GM10847 (cell line): Measurements from ENCODE around the gene IL4I1.

Experiments
- POLR2A ChIP-seq: IDR thresholded peaks from 2 replicates; pipeline ENCODE4 v1.6.1; 2011; ENCODE audit not compliant: insufficient read length; ENCODE audit errors: extremely low read depth

The IL4I1 gene

DNA sequence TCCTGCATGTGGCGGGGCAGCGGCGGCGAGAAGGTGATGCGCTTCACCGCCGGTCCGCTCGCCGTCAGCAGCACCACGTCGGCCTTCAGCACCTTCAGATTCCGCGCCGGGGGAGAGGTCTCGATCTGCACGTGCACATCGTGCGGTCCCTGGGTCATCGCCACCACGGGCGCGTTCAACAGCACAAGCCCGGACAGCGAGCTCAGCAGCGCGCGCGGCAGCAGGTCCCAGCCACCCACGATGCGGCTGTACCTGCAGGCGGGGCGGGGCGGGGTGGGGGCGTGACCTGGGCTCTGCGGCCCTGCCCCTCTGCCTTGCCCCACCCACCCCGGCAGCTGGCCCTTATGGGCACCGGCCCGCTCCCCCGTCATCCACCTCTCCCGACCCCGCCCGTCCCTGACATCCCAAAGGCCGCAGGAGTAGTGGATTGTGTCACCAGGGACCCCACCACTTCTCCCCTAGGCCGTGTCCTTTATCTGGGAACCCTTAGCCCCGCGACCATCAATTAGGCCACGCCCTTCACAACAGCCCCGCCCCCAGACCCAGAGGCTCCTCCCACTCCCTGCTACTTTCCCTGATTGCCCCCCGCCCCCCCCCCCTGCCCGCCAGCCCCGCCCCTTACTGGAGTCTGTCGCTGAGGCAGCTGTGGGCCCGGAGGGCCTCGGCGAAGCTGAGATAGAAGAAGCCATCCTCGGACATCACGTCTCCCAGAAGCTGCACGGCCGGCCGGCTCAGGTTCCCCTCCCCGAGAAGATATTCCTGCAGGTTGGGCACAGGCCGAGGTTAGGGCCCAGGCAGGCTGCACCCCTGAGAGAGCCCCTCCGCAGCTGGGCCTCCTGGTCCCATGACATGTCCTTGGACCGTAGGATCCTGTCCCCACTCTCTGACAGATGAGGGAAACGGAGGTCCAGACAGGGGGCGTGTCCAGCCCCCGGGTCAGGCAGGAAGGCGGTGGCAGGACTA lies 6.1 kb downstream of the IL4I1 start:
- no peak for TF ChIP-seq POLR2A

DNA sequence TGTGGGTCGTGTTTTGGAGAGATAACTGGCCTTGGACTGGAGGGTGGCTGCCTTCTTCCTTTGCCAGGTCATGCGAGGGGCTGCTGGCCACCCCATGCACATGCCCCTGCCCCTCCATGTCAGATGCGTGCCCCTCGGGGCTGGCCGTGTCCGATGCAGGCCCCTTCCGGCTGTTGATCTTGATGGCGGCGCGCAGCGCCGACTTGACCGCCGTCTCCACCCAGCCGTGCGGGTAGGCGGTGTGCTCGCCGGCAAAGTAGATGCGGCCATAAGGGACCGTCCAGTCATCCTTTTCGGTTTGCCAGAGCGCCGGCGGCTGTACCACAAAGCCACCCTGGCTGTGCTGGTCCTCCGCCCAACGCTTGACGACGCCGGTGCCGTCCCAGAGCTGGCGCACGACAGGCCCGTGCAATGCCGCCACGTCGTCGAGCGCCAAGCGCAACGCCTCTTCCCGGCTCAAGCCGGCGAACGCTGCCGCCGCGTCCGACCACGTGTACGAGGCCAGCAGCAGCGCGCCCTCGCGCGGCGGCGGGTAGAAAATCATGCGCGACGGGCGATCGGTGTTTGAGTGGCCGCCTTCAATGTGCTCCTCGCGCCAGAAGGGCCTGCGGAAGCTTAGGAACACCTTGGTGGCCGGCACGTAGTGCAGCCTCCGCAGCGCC lies 6.9 kb downstream of the IL4I1 start:
- no peak for TF ChIP-seq POLR2A

DNA sequence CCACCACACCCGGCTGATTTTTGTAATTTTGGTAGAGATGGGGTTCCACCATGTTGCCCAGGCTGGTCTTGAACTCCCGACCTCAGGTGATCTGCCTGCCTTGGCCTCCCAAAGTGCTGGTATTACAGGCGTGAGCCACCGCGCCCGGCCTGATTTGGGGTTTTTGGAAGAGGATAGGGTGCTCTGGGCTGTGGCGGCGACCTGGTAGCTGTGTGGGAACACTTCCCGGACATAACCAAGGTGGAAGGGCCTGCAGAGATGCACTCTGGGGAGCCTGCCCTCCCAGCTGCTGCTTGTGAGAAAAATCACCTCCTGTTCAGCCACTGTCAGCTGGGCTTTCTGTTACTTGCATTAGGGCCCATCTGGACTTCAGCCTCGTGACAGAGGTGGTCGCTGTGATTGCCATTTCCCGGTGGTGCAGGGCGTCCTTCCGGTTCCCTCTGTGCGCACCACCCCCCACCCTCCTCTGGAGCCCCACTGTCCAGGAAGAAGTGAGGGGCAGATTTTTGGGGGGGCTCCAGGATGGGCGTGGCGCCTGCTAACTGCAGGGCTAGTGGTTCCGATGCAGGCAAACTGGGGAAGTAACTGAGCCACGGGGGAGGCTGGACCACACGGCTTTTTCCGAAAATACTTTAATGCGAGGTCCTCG lies 7.5 kb downstream of the IL4I1 start:
- no peak for TF ChIP-seq POLR2A

DNA sequence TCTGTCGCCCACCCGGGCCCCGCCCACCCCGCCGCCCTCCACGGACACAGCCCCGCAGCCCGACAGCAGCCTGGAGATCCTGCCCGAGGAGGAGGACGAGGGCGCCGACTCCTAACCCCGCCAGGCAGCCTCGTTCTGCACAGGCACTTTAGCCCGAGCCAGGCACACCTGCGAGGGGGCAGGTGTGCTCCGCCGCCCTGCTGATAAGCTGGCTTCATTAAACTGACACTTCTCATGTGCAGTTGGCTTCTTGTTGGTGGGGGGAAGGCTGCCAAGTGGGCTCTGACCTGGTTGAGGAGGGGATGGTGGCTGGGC lies 8.2 kb downstream of the IL4I1 start:
- no peak for TF ChIP-seq POLR2A

DNA sequence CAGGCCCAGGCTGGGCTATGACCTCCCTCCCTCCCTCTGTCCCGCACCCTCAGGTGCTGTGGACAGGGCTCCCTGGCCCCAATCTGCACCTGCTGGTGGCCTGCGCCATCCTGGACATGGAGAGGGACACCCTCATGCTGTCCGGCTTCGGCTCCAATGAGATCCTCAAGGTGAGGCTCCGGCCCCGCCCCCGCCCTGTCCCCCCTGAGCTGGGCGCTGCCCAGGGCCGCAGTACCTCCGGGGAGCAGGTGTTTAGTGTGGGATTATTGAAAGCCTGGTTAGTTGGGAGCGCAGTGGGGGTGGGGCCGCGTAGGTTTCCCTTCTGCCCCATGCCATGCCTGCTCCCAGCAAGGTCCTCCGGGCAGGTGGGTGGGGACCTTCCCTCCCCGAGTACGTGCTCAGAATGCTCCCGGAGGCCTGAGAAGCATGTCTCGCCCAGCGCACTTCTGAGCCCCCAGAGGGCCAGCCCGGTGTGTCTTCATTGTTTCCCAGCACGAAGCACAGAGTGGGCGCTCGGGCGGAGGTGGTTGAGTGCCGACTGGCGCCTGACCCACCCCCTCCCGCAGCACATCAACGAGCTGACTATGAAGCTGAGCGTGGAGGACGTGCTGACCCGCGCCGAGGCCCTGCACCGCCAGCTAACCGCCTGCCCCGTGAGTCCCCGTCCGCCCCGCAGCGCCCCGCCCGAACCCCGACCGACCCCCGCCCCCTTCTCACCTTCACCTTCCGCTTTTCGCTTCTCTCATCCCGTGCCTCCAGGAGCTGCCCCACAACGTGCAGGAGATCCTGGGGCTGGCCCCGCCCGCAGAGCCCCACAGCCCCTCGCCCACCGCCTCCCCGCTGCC lies 8.8 kb downstream of the IL4I1 start:
- TF ChIP-seq POLR2A: no peak

DNA sequence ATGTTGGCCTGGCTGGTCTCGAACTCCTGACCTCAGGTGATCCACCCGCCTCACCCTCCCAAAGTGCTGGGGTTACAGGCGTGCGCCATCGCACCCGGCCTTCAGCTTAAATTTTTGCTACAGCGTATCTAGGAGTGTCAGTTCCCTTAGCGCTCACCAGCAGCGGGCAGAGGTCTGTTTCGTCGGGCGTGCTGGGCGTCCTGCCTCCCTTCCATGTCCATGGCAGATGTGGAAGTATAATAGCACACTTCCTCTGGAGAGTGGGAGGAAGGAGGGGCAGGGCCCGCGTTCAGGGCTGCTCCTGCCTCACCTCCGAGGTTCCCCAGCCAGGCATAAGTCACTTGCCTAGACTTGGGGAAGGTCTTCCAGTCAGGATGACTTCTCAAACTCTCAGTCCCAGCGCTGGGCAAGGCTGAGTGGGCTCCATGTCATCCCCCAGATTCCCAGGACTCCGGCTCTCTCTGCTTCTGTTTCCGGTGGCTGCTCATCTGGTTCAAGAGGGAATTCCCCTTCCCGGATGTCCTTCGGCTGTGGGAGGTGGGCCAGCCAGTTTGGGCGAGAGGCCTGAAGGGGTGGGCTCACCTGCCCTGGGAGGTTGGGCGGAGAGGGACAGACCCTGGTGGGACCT lies 9.5 kb downstream of the IL4I1 start:
- no peak for TF ChIP-seq POLR2A

DNA sequence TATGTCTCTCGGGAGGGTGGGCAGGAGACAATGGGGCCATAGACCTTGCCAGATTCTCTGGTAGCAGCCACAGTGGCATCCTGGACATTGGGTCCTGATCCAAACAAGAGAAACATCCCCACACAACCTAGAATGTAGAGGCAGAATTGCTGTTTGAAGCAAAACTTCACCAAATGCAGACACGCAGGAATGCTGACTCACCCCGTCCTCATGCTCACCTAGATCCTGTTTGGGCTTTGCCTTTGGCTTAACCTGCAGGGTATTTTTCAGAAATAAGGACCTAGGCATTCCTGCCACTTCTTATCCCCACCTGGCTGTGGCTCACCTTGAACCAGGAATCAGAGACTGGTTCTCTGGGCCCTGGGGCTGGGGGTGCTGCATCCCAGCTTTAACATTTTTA lies 11.9 kb downstream of the IL4I1 start:
- no peak for TF ChIP-seq POLR2A

DNA sequence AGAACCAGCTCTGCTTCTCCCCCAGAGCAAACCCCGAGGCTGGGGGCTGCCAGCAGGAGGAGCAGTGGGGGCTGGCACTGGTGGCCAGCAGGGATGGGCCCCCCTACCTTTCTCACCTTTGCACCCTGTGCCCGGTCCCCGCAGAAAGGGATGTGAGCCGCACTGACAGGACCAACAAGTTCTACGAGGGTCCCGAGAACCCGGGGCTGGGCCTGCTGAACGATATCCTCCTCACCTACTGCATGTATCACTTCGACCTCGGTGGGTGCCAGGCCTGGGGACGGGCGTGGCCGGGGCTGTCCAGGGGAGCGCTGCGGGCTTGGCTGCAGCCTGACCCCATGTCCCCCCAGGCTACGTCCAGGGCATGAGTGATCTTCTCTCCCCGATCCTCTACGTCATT lies 12.6 kb downstream of the IL4I1 start:
- TF ChIP-seq POLR2A: no peak

DNA sequence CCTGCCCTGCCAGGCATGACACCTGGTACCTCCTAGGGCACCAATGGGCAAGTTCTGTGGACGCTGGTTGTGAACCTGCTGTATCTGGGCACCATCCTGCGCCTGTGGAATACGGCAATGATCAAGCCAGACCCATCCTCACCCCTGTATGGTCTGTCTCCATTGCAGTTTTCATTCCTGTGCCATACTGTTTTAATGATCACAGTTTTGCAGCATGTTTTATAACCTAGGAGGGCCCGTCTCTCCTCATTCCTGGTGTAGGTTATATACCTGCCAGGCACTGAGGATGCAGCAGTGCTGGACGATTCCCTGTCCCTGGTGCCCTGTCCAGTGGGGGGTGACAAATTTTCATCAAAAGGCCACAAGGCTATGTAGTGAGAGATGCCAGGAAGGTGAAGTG lies 13.6 kb downstream of the IL4I1 start:
- no peak for TF ChIP-seq POLR2A

DNA sequence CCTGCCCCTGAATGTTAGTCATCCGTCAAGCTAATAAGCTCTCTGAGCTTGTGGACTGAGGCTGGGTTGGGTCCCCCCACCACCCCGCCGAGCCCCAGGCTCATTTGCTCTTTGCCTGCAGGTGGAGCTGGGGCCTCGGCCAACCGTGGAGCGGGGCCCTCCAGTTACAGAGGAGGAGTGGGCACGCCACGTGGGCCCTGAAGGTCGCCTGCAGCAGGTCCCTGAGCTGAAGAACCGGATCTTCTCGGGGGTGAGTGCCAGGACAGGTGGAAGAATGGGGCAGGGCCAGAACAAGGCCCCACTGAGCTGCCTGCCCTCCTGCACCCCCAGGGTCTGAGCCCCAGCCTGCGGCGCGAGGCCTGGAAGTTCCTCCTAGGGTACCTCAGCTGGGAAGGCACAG lies 14.0 kb downstream of the IL4I1 start:
- no peak for TF ChIP-seq POLR2A

DNA sequence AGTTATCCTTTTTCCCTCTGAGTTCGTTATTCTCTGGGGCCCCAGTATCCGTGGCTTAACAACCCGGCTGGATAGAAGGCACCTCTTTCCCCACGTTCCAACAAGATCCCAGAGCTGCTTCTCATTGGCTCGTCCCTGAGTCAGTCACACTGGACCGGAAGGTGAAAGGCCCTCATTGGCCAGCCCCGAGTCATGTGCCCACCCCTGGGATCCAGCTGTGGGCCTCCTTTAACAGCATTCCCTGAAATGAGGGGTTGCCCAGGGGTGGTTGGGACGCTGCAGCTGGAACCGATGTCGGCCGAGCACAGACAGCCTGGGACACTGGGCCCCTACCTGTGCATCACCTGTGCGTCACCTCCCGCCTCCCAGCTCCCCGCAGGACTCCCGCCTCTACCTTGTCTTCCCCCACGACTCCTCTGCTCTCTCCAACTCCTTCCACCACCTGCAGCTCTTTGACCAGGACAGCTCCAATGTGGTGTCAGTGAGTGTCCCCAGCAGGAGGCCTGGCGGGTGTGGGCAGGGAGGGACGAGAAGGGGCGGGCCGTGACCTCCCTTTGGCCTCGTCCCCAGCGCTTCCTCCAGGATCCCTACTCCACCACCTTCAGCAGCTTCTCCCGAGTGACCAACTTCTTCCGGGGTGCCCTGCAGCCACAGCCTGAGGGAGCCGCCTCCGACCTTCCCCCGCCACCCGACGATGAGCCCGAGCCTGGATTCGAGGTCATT lies 14.9 kb downstream of the IL4I1 start:
- peak; percentile 6 for TF ChIP-seq POLR2A

DNA sequence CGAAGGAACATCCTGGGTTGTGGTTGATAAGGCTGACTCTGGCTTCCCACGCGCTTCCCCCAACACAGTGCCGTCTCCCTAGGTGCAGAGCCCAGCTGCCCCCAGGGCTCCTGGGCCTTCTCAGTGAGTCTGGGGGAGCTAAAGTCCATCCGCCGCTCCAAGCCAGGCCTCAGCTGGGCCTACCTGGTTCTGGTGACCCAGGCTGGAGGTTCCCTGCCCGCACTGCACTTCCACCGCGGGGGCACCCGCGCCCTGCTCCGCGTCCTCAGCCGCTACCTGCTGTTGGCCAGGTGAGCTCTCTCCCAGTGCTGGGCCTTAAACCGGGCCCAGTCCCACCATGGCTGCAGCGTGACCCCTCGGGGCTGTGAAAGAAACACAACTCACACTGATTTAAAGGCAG lies 15.5 kb downstream of the IL4I1 start:
- TF ChIP-seq POLR2A: no peak

DNA sequence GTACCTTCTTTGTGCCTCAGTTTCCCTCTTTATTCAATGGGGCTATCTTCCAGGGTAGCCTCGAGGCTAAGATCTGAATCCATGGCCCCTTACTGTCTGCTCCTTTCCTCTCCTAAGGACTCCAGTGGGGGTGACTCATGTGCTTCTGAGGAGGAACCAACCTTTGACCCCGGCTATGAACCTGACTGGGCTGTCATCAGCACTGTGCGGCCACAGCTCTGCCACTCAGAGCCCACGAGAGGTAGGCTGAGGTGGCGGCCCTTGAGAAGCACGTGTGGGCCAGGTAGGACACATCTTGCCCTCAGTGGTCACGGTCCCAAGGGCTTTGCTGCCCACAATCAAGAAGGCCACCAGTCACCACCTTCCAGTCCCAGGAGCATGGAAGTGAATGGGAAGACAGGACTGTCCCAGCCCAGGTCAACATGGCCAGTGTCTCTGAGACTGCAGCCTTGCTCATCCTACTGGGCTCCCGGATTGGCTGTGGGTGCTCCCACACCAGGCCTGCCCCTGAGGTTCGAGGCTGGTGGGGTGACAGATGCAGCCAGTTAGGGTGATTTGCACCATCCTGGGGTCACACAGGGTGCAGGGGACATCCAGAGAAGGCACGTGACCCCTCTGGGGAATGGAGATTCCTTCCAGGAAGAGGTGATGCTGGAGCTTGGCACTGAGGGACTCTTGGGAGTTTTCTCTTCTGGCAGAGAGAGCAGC lies 16.4 kb downstream of the IL4I1 start:
- TF ChIP-seq POLR2A: no peak
